SIG-M5 (cell line): ENCODE measurements around the gene AHDC1.
"Not testable (repeated sequence)": the region's sequence is repeated elsewhere in the genome, so short reads cannot be mapped to it uniquely, and the experiment has no call there.

Source experiments
- DNase-seq: peaks from one replicate; lab custom pipeline; 2025; lab: John Stamatoyannopoulos, UW

The AHDC1 gene, protein sequence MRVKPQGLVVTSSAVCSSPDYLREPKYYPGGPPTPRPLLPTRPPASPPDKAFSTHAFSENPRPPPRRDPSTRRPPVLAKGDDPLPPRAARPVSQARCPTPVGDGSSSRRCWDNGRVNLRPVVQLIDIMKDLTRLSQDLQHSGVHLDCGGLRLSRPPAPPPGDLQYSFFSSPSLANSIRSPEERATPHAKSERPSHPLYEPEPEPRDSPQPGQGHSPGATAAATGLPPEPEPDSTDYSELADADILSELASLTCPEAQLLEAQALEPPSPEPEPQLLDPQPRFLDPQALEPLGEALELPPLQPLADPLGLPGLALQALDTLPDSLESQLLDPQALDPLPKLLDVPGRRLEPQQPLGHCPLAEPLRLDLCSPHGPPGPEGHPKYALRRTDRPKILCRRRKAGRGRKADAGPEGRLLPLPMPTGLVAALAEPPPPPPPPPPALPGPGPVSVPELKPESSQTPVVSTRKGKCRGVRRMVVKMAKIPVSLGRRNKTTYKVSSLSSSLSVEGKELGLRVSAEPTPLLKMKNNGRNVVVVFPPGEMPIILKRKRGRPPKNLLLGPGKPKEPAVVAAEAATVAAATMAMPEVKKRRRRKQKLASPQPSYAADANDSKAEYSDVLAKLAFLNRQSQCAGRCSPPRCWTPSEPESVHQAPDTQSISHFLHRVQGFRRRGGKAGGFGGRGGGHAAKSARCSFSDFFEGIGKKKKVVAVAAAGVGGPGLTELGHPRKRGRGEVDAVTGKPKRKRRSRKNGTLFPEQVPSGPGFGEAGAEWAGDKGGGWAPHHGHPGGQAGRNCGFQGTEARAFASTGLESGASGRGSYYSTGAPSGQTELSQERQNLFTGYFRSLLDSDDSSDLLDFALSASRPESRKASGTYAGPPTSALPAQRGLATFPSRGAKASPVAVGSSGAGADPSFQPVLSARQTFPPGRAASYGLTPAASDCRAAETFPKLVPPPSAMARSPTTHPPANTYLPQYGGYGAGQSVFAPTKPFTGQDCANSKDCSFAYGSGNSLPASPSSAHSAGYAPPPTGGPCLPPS (N-terminal part only)

DNA sequence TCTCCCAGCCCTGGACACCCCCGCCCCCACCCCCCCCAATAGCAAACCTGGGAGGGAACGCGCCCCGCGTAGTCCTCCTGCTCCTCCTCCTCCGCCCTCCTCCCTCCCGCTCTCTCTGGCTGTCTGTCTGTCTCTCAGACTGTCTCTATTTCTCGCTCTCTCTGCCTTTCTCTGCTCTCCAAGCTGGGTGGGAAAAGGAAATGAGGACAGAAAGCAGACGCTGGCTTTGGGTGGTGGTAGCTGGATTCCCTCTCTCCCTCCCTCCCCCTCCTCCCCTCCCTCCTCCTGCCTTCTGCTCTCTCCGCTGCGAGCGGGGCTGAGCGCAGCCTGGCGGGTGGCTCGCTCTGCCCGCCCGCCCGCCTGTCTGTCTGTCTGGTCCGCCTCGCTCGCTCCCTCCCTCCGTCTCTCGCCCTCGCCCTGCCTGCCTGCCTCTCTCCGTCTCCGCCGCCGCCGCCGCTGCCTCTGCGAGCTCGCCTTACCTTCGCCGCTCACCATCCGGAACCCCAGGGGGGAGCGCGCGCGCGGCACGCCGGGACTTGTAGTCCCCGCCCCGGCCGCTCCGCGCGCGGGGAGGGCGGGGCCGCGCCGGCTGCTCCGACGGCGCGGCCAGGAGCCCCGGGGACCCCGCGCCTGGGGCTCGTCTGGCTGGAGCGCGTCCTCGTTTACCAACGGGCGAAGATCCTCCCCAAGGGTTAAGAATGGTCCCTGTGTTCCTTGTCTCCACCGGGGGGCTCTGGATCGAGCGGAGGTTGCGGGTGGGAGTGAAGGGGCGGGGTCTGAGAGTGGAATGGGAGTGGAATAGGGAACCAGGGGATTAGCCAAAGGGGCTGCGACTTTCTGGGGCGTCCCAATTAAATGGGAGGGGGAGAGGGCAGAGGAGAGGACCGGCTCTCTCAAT, at the start of gene AHDC1:
Gene AHDC1, minus strand, starts transcription at position 464 of the 898 bp plus-strand sequence. CDS start 52,029 bp downstream, outside the sequence.
- peak; percentile 26 for DNase-seq

DNA sequence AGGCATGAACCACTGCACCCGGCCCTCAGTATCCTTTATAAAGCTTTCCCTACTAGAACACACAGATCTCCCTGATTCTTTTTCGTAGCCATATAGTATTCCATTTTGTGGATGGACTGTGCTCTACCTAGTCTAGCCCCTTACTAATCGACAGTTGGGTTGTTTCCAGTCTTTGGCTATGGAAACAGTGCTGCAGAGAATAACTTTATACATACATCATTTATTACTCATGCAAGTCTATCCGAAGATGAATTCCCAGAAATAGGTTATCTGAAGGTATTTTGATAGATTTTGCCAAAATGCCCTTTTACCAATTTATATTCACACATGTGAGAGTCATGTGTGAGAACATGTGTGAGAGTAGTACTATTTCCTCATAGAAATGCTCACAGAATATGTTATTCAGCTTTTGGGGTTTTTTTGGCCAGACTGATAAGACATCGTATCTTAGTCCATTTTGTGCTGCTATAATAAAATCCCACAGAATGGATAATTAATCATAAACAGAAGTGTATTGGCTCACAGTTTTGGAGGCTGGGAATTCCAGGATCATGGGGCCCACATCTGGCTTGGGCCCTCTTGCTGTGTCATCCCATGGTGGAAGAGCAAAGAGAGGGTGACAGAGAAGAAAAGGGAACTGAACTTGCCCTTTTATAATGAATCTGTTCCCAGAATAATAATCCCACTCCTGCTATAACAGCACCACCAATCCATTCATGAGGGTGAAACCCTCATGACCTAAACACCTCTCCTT, 48.3 kb upstream of the AHDC1 start:
- DNase-seq, result no peak

DNA sequence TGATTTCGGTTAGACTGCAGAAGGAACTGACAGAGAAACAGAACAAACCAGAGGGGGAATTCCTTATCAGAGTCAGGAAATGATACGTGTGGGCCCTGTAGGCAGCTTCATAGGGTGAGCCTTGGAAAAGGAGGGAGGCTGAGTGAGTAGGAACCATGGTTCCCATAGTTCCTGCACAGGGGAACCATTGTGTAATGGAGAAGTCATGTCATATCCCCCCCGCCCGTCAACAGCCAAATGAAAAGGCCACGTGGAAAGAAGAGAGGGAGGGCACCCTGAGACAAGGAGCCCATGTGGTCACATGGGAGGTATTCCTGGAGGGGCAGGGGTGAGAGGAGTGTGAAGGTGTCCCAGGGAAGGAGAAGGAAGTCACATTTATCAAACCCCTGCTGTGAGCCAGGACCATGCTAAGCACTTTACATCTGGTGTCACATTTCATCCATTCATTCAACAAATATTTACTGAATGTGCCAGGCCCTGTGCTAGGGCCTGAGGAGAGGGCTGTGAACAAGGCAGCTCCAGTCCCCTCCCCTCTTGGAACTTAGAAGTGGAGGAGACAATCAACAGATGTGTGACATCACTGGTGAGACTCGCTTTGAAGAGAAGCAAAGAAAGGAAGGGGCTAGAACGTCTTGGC, 46.7 kb upstream of the AHDC1 start:
- no peak for DNase-seq

DNA sequence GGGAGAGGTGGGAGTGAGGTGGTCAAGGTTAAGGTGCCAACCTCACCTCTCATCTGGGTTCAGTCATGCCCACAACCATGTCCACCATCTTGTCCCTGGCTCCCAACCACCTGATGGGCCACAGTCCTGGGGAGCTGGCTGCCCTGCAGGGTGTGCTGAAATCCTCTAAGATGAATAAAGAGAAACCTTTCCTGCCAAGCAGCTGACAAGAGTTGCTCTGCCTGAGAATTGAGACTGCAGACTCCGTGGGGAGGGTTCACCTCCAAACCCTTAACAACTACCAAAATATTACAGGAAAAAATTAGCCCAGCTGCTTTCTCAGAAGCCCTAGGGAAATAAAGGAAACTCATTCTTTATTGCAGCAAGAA, 46.2 kb upstream of the AHDC1 start:
- no peak for DNase-seq

DNA sequence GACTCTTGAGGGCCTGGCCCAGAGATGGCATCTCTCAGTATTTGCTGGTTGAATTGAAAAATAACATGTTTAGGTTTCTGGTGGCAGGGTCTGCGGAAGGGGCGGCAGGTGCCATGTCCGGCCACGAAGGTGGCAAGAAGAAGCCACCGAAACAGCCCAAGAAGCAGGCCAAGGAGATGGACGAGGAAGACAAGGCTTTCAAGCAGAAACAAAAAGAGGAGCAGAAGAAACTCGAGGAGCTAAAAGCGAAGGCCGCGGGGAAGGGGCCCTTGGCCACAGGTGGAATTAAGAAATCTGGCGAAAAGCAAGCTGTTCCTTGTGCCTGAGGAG, 45.3 kb upstream of the AHDC1 start:
- DNase-seq, result no peak

DNA sequence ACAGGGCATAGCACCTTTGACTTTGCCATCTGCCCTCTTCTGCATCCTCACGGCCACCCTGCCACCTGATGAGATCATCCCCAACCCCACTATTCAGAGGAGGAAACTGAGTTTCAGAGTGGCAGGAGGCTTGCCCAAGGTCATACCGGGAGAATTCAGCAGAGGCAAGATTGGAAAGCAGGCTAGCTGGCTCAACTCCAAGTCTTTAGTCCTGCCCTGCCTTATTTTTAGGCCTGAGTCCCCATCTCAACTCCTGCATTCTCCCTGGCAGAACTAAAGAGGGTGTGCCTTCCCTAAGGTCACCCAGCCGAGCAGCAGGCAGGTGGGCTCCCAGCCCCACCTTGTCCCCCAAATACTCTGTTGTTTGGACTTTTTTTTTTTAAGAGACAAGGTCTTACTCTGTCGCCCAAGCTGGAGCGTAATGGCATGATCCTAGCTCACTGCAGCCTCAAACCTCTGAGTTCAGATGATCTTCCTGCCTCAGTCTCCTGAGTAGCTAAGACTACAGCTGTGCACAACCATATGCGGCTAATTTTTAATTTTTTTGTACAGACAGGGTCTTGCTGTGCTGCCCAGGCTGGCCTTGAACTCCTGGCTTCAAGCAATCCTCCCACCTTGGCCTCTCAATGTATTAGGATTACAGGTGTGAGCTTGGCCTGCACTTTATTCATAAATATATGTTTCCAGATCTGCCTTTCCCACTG, 44.8 kb upstream of the AHDC1 start:
- no peak for DNase-seq

DNA sequence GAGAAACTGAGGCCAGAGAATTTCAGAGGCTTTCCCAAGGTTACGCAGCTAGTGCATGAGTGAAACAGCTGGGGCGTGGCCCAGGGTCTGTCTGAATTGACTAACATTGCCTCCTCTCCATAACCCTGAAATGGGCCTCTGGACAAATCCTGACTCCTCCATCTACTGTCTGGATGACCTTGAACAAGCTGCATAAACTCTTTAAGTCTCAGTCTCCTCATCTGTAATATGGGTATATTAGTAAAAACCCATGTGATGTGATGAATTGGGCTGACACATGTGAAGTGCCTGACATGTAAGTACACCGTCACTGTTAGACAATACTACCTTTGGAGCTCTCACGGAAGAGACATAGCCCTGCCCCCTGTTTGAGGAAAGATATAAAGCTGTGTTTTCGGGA, 43.4 kb upstream of the AHDC1 start:
- DNase-seq, result no peak

DNA sequence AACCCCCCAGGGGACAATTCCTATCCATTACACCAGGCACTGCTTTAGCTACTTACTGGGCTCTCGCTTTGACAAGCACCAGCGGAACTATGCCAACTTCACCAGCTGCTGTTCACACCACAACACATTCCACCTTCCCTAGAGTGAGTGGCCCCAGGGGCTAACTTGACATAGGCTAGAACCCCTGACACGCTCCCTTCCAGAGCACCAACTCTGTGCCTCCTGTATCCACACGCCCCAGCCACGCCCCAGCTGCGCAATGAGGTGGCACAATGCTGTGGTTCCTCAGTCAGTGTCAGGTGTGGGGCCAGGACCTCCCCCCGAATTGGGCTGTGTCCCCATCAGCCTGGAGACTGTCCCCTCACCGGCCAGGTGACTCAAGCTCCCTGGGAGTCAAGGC, 42.7 kb upstream of the AHDC1 start:
- DNase-seq, result no peak

DNA sequence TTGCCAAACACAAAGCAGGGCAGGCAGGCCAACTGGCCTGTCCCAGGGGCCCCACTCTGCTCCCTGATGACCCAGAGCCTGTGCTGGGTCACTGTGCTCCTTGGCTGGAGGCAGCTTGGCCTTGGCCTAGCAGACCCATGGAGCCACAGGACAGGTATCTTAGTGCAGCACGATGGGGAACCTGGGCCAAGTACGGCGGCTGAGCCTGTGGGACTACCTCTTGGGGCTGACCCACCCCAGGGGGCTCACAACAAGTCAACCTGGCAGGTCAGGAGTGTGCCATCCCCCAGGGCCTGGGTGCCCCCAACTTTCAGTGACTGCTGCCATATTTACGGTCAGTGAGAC, 41.1 kb upstream of the AHDC1 start:
- DNase-seq, result no peak

DNA sequence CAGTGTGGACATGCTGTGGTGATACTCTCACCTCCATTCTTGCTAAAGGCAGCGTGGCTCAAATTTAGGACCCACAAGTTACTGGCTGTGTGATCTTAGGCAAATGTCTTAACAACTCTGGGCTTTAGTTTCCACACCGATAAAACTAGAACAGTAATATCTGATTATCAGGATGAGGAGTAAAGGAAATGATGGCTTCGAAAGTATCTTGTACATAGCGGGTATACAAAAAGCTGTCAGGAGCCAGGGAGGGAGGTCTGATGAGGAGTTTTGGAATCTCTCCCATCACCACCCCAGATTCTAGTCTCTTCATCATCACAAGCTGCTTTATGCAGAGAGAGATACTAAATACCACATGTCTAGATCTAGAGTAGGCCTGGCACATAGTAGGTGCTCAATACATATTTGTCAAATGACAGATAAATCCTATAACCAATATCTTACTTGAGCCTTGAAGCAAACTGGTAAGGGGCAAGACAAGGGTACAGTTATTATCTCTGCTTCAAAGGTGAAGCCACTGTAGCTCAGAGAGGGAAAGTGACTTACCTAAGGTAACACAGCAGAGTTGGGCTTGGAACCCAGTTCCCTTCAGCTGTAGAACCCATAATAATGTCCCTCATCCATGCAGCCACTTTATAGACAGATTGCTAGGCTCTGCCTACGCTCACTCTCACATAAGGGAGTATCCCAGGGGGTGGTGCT, 40.6 kb upstream of the AHDC1 start:
- DNase-seq, result no peak

DNA sequence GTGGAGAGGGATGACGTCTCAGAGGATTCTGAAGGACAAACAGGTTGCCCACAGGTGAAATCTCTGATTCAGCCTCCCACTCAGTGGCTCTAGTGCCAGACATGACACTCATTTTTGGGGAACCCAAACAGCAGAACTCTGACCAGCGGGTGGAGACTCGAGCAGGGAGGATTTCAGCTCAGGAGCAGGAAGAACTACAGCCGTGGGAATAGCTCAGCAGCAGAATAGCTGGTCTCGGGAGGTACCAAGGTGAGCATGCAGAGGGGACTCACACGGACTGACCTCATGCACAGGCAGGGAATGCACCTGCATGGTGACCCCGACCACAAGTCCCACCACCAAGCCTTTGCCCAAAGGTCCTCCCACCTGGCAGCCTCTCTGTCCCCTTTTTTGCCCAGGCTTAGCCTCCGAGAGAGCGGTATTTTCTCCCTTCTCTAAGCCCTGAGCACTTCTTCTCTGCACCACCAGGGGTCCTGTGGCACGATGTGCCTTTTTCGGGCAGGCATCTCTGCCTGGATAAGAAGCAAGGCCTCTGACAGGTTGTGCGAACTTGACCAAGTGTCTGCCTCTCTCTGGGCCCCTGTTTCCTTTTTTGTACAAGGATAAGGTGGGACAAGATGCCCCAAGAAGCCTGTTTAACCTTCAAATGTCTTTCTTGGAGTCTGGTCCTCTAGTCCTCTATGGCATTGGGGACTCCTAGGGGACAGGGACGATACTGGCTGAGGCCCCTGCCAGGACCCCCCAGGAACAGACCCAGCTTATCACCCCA, 39.8 kb upstream of the AHDC1 start:
- no peak for DNase-seq

DNA sequence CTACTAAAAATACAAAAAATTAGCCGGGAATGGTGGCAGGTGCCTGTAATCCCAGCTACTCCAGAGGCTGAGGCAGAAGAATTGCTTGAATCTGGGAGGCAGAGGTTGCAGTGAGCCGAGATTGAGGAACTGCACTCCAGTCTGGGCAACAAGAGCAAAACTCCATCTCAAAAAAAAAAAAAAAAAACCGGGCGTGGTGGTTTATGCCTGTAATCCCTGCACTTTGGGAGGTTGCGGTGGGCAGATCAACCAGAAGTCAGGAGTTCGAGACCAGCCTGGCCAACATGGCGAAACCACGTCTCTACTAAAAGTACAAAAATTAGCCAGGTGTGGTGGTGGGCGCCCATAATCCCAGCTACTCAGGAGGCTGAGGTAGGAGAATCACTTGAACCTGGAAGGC, 36.6 kb upstream of the AHDC1 start:
- not testable (repeated sequence) for DNase-seq

DNA sequence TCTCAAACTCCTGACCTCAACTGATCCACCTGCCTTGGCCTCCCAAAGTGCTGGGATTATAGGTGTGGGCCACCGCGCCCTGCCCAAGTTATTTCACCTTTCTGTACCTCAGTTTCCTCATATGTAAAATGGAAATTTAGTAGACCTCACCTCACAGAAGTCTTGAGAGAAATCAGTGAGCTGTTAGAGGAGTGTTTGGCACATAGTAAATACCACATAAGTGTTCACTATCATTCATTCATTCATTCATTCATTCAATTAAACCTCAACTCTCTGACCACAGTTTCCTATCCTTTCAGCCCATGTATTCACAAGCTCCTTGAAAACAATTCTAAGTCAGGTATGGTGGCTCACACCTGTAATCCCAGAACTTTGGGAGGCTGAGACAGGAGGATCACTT, 34.9 kb upstream of the AHDC1 start:
- no peak for DNase-seq

DNA sequence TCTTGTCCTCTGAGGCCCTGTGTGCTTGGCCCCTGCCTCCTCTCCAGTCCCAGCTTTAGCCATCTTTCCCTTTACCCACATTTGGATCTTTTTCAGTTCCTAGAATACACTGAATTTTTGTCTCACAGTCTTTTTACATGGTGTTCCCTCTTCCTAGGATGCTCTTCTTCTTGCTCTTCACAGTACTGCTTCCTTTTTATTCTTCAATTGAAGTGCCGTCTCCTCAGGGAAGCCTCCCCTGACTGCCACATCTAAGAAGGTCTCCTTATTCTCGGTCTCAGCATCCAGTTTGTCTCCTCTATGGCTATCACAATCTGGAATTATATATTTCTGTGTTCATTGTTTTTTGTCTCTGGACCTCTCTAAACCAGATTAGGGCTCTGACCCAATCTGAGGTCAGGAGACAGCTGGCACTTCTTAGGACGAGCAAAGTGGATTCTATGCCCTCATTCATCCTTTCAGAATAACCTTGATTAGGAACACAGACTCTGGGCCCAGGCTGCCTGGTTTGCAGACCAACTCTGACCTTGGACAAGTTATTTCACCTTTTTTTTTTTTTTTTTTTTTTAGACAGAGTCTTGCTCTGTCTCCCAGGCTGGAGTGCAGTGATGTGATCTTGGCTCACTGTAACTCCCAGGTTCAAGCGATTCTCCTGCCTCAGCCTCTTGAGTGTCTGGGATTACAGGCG, 34.2 kb upstream of the AHDC1 start:
- DNase-seq, result no peak

DNA sequence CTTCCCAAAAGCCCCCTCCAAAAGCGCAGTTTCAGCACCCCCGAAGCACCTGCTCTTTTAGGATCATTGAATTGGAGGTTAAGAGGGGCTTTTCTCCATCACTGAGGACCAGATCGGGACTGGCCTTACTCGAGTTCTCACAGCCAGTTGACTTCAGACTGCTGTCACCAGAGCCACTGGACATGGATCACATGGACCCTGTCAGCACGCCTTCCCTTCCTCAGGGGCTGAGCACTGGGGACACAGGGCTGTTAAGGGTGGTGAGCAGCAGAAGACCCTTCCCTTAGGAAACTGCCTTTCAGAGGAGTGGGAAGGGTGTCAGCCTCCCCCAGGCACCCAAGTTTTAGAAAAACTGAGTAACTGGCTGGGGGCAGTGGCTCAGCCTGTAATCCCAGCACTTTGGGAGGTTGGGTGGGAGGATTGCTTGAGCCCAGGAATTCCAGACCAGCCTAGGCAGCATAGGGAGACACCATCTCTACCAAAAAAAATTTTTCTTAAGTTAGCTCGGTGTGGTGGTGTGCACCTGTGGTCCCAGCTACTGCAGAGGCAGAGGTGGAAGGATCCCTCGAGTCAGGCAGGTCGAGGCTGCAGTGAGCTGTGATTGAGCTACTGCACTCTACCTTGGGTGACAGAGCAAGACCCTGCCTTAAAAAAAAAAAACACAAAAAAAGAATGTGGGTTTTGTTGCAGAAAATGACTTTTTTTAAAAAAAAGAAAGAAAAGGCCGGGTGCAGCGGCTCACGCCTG, 31.6 kb upstream of the AHDC1 start:
- no peak for DNase-seq

DNA sequence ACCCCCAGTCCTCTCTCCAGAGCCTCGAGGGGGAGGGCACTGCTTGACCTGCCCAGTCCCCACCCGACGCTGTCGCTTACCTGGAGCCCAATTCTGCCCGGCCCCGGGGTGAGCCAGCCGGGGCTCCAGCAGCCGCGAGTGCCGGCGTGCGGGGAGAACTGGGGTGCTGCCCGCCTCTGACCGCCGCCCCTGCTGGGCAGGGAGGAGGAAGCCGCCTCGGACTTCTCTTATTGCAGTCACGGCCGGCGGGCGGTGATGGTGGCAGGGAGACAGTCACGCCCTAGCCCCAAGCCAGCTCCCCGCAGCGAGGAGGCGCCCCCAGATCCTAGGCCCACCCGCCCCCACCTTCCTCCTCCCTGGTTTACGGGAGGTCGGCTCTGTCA, 31.0 kb upstream of the AHDC1 start, which contains the start of gene FGR:
Gene FGR, minus strand, starts transcription at position 201 of the 383 bp plus-strand sequence. CDS start 11,269 bp downstream, outside the sequence.
- no peak for DNase-seq
